HPDE6-E6E7 (cell line): Measurements from ENCODE around the gene LRRC2.

ENCODE experiments used
- DNase-seq: peaks from one replicate; pipeline ENCODE4 v3.0.0; 2011; ENCODE audit warnings: missing footprints; ENCODE audit errors: extremely low spot score

LRRC2 gene

GRCh38 chr3:46479021-46479420 lies 87.1 kb downstream of the LRRC2 start:
- DNase-seq: no peak

GRCh38 chr3:46478341-46478740 lies 87.8 kb downstream of the LRRC2 start:
- DNase-seq: no peak

DNA sequence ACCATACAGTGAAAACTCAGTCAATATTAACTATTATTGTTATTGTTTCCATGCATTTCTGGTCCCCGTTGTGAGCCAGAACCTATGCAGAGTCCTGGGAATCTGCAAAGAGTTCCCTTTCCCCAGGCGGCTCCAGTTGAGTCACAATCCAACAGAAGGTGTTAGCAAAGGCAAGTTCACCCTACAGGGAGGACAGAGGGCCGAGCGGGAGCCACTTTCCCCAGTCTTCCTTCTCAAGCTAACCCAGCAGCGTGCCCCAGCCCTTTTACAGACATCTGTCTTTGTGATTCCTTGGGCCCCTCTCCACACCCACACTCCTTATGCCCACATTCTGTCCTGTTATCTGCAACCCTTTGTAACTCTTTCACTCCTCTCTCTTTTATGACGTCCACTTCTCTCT lies 88.3 kb downstream of the LRRC2 start:
- DNase-seq: no peak

DNA sequence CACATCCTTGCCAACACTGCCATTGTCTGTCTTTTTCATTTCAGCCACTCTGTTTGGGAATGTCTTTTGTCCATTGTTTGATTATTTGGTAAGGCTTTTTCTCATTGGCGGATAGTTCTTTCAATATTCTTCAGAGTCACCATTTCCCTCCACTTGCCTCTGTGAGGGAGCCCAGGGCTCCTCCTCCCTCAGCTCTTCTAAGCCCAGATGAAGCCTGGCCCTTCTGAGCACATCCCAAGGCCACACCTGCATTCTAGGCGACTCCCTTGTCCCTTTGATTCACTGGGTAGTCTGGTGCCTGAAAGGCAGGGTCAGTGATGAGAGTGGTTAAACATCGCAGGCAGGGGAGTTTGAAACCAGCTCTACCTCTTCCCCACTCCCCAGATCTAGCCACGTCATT lies 89.0 kb downstream of the LRRC2 start:
- no peak for DNase-seq

DNA sequence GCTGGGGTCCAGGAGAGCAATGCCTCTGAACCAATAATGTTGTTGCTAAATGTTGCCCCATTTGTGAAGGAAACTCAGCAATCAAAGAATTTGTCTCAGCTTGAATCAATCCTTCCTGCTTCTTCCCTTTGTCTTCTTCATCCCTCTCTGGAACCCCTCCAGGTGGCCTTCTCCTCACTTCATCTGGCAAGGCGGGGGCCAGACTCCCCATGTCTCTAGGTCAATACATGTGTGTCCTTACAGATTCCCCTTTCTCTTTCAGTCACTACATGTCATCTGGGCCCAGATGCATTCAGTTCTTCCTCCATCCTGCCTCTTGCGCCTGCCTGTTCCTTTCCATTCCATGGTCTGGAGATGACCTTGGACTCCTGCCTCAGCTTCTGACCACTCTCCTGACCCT lies 93.4 kb downstream of the LRRC2 start:
- DNase-seq: no peak

DNA sequence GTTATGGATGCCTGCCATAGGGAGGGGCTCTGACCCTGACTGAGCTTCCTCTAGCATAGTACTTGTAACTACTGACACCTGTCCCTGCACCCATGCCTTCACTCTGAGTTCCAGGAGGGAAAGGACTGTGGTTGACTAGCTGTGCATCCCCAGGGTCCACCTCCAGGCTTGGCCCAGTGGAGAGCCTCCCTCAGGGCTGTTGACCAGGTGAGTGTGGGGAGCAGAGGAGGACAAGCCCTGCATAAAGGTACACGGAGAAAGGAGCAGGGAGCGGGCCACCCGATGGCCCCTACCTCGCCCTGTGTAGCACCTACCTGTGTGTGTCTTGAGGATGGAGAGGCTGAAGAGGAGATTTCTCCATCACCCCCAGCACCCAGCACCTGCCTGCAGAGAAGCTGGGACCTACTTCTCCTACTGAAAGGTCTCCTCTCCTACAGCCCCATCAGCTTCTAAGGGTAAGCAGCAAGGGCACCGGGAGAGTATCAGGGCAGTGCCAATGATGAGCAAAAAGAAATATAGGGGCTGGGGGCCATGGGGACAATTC lies 94.7 kb downstream of the LRRC2 start:
- DNase-seq: no peak

GRCh38 chr3:46470831-46471230 lies 95.3 kb downstream of the LRRC2 start:
- no peak for DNase-seq

DNA sequence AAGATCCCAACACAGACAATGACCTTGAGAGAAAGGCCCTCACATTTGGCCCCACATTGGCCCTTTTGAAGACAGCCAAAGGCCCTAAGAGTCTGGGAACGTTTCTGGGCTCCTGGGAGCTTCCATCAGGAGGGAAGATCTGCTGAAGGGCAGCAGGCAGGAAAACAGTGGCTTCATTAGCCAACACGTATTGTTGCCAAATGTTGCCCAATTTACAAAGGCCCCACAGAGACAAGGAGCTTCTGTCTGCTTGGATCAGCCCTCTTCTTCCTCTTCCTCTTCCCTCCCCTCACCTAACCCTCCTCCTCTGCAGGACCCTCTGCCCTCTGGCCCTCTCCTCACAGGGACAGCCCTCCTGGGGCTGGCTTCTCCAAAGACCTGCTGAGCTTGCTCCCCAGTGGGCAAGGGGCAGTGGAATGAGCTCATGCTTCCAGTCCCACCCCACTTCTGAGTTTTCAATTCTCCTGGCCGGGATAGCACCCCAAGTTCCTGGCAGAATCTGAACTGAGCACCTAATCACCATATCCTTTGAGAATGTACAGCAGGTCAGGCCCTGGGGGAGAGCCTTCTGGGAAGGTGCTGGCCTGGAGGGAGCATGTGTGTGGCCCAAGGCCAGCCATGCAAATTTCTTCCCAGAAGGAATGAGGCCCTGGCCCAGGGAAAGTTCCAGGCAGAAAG lies 96.3 kb downstream of the LRRC2 start:
- DNase-seq: no peak

GRCh38 chr3:46468753-46469600 lies 97.1 kb downstream of the LRRC2 start:
- DNase-seq: no peak

GRCh38 chr3:46467562-46467961 lies 98.5 kb downstream of the LRRC2 start:
- DNase-seq: no peak

GRCh38 chr3:46466871-46467403 lies 99.2 kb downstream of the LRRC2 start:
- no peak for DNase-seq

GRCh38 chr3:46466273-46466672 lies 99.8 kb downstream of the LRRC2 start:
- DNase-seq: no peak
